Calu3 (cell line): Measurements from ENCODE around the gene TMEM14C. TPM values are rescaled to one million over a fixed set of nuclear protein-coding genes. Genes with fewer than 3 reads are reported as not detected.

Source experiments
- BruUV-seq: library from RNA; stranded (reverse); fragments of 400-500 nt; replicated peaks from 2 replicates; lab custom pipeline; 2021; lab: Mats Ljungman, UMichigan
- CTCF ChIA-PET: fragments of 300-600 bp; sonication (Branson Sonifier 250); formaldehyde crosslinking; loops from one replicate; lab custom pipeline; 2022; ENCODE audit warnings: antibody characterized with exemption; lab: Charles Lee
- DNase-seq: peaks from one replicate; pipeline ENCODE4 v3.0.0; 2022
- H3K27ac Mint-ChIP-seq: one replicate; pipeline ENCODE4 v1.8.0; 2022; ENCODE audit warnings: mixed read lengths; ENCODE audit not compliant: unreplicated experiment
- H3K27me3 Mint-ChIP-seq: one replicate; pipeline ENCODE4 v1.8.0; 2022; ENCODE audit warnings: mixed read lengths; ENCODE audit not compliant: unreplicated experiment
- H3K36me3 Mint-ChIP-seq: one replicate; pipeline ENCODE4 v1.8.0; 2022; ENCODE audit warnings: mild to moderate bottlenecking, moderate library complexity, mixed read lengths; ENCODE audit not compliant: insufficient read depth, unreplicated experiment
- H3K4me1 Mint-ChIP-seq: one replicate; pipeline ENCODE4 v1.8.0; 2022; ENCODE audit warnings: mild to moderate bottlenecking, low read depth, mixed read lengths; ENCODE audit not compliant: unreplicated experiment
- H3K4me3 Mint-ChIP-seq: one replicate; pipeline ENCODE4 v1.8.0; 2022; ENCODE audit warnings: mild to moderate bottlenecking, low read depth, moderate library complexity, mixed read lengths; ENCODE audit not compliant: unreplicated experiment
- H3K9me3 Mint-ChIP-seq: one replicate; pipeline ENCODE4 v1.8.0; 2022; ENCODE audit warnings: low read depth, mixed read lengths; ENCODE audit not compliant: unreplicated experiment
- intact Hi-C: fragments of 100-400 bp; cut with micrococcal nuclease; formaldehyde crosslinking; loops from one replicate; pipeline ENCODE4 v1.10.0; 2022; ENCODE audit not compliant: unreplicated experiment
- total RNA-seq: library from RNA; stranded (reverse); gene quantifications from 2 replicates; pipeline ENCODE4 v1.2.3, GENCODE V29; 2022
- TF ChIP-seq, protein P1 (sequence below): fragments of 200-600 bp; IDR thresholded peaks from one replicate; pipeline ENCODE4 v1.8.0; 2022; ENCODE audit warnings: antibody characterized with exemption; ENCODE audit not compliant: unreplicated experiment

TMEM14C gene
- total RNA-seq, 1 experiment from 2014 or later, result 53.6 TPM

DNA sequence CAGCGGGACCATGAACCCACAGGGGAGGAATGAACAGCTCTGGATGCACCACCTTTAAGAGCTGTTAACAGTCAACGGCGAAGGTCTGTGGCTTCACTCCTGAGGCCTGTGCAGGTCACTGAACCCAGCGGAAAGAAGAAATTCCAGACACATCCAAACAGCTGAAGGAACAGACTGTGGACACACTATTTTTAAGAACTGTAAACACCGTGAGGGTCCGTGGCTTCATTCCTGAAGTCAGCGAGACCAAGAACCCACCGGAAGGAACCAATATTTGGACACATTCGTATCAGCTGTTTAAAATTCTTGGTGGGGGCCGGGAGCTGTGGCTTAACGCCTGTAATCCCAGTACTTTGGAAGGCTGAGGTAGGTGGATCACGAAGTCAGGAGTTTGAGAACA, 19.4 kb downstream of the TMEM14C start:
- intact Hi-C loops, result no loop called here
- no peak overlapping the region for H3K4me3 Mint-ChIP-seq
- H3K27me3 Mint-ChIP-seq, result no peaks in the 10 kb centered on the region
- H3K36me3 Mint-ChIP-seq, result peaks cover 8% of the 10 kb centered on the region
- TF ChIP-seq, protein P1, sequence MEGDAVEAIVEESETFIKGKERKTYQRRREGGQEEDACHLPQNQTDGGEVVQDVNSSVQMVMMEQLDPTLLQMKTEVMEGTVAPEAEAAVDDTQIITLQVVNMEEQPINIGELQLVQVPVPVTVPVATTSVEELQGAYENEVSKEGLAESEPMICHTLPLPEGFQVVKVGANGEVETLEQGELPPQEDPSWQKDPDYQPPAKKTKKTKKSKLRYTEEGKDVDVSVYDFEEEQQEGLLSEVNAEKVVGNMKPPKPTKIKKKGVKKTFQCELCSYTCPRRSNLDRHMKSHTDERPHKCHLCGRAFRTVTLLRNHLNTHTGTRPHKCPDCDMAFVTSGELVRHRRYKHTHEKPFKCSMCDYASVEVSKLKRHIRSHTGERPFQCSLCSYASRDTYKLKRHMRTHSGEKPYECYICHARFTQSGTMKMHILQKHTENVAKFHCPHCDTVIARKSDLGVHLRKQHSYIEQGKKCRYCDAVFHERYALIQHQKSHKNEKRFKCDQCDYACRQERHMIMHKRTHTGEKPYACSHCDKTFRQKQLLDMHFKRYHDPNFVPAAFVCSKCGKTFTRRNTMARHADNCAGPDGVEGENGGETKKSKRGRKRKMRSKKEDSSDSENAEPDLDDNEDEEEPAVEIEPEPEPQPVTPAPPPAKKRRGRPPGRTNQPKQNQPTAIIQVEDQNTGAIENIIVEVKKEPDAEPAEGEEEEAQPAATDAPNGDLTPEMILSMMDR, result no peak
- H3K4me1 Mint-ChIP-seq, result no peaks in the 10 kb centered on the region
- no peaks in the 10 kb centered on the region for H3K9me3 Mint-ChIP-seq
- H3K27ac Mint-ChIP-seq, result no peak overlapping the region
- BruUV-seq, result no TSS peak
- CTCF ChIA-PET, result no interaction called here
- no peak for DNase-seq

DNA sequence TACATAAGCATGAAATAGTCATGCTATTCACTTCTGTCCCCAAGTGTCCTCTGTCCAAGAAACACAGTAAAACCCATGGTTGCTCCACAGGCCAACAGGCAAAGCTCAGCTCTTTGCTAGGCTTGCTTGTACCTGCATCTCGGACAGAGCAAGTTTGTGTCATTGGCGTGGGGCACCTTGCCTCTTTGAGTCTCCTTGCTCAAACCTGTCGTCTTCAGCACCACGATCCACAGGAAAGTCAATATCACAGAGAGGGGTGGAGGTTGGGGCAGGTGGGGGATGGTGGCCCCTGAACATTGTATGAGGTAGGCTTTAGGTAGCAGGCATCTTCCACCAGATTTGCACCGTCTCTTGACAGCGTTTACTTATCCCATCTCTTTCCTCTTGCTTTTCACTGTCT, 20.6 kb downstream of the TMEM14C start:
- CTCF ChIA-PET, result no interaction called here
- Mint-ChIP-seq H3K9me3 (no peaks in the 10 kb centered on the region), H3K4me3 (no peak overlapping the region), H3K4me1 (no peaks in the 10 kb centered on the region), H3K27me3 (no peaks in the 10 kb centered on the region), H3K36me3 (peaks cover 19% of the 10 kb centered on the region), H3K27ac (no peak overlapping the region)
- BruUV-seq, result no TSS peak
- intact Hi-C loops, result no loop called here
- TF ChIP-seq, protein P1, result no peak
- no peak for DNase-seq

DNA sequence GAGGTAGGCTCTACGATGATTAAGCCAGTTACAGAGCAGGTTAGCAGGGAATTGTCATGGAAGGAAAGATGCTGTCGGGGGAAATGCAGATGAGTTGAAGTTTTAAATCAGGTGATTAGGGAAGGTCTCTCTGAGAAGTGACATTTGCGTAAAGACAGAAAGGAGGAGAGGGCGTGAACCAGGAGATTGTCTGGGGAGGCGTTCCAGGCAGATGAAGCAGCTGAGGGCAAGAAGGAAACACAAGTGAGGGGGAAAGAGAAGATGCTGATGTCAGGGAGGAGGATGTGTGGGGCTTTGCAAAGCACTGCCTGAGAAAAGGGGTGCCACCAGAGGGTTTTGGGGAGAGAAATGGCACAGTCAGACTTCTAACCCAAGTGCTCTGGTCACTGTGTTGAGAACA, 22.2 kb downstream of the TMEM14C start:
- no peak for DNase-seq
- intact Hi-C loops, result no loop called here
- no TSS peak for BruUV-seq
- H3K4me1 Mint-ChIP-seq, result peaks cover 5% of the 10 kb centered on the region
- H3K9me3 Mint-ChIP-seq, result no peaks in the 10 kb centered on the region
- H3K36me3 Mint-ChIP-seq, result peaks cover 19% of the 10 kb centered on the region
- no peak overlapping the region for H3K27ac Mint-ChIP-seq
- CTCF ChIA-PET, result no interaction called here
- no peaks in the 10 kb centered on the region for H3K27me3 Mint-ChIP-seq
- no peak overlapping the region for H3K4me3 Mint-ChIP-seq
- TF ChIP-seq, protein P1, result no peak

DNA sequence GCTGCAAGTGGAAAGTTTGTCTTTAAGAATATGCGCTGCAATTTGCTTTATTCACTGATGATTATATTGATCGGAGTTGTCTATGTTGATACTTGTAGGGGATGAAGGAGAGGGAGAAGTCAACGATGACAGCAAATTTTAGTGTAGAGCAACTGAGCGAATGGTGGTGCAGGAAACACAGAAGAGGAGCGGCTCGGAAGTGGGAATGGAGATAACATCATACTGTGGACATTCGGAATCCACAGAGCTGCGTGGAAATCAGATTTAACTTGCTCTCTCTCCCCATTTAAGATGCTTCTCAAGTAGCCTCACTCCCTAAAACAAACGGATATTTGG, 24.0 kb downstream of the TMEM14C start:
- Mint-ChIP-seq H3K27me3 (no peaks in the 10 kb centered on the region), H3K9me3 (no peaks in the 10 kb centered on the region), H3K4me1 (peaks cover 9% of the 10 kb centered on the region), H3K36me3 (peaks cover 19% of the 10 kb centered on the region), H3K27ac (no peak overlapping the region), H3K4me3 (peak overlapping the region; percentile 66)
- CTCF ChIA-PET, result interaction anchor here (0.5 to 1.3 kb wide), 3 partner anchors 11 to 806 kb away, joined by 3 to 8 read pairs (median 4); no protein-coding TSS in a partner anchor
- intact Hi-C loops, result no loop called here
- TF ChIP-seq, protein P1, result no peak
- no TSS peak for BruUV-seq
- DNase-seq, result no peak
